ENCODE results near the gene DLK1.

DLK1 gene

GRCh38 chr14:100702590-100702989, 24.1 kb upstream of the DLK1 start:
- H3K27ac Mint-ChIP-seq: no peak overlapping the region

GRCh38 chr14:100703386-100704220, 23.1 kb upstream of the DLK1 start:
- no peaks in the 10 kb centered on the region for H3K4me1 Mint-ChIP-seq (ENCODE audit: low read depth)

More at GRCh38 chr14:100702590-100702989, 24.1 kb upstream of the DLK1 start:
- H3K27me3 Mint-ChIP-seq: peaks cover 4% of the 10 kb centered on the region
- H3K4me3 Mint-ChIP-seq: no peak overlapping the region
- H3K9me3 Mint-ChIP-seq (ENCODE audit: low read depth): no peaks in the 10 kb centered on the region
- H3K4me1 Mint-ChIP-seq (ENCODE audit: low read depth): no peaks in the 10 kb centered on the region
- no peaks in the 10 kb centered on the region for H3K36me3 Mint-ChIP-seq

GRCh38 chr14:100706200-100706599, 20.5 kb upstream of the DLK1 start:
- H3K27ac Mint-ChIP-seq: no peak overlapping the region
- no peaks in the 10 kb centered on the region for H3K4me1 Mint-ChIP-seq (ENCODE audit: low read depth)
- H3K4me3 Mint-ChIP-seq: no peak overlapping the region
- no peaks in the 10 kb centered on the region for H3K36me3 Mint-ChIP-seq
- no peaks in the 10 kb centered on the region for H3K9me3 Mint-ChIP-seq (ENCODE audit: low read depth)
- peaks cover 11% of the 10 kb centered on the region for H3K27me3 Mint-ChIP-seq

More at GRCh38 chr14:100703386-100704220, 23.1 kb upstream of the DLK1 start:
- Mint-ChIP-seq H3K4me3 (no peak overlapping the region), H3K36me3 (no peaks in the 10 kb centered on the region), H3K9me3 (ENCODE audit: low read depth) (no peaks in the 10 kb centered on the region), H3K27me3 (peaks cover 4% of the 10 kb centered on the region), H3K27ac (no peak overlapping the region)

- Mint-ChIP-seq H3K4me3 (no peak overlapping the region), H3K27me3 (peaks cover 14% of the 10 kb centered on the region), H3K9me3 (ENCODE audit: low read depth) (no peaks in the 10 kb centered on the region), H3K27ac (no peak overlapping the region), H3K36me3 (no peaks in the 10 kb centered on the region), H3K4me1 (ENCODE audit: low read depth) (no peaks in the 10 kb centered on the region)
Observed at GRCh38 chr14:100706860-100707259, 19.8 kb upstream of the DLK1 start.

- Mint-ChIP-seq H3K27me3 (peaks cover 14% of the 10 kb centered on the region), H3K27ac (no peak overlapping the region), H3K9me3 (ENCODE audit: low read depth) (no peaks in the 10 kb centered on the region), H3K4me1 (ENCODE audit: low read depth) (no peaks in the 10 kb centered on the region), H3K4me3 (no peak overlapping the region), H3K36me3 (no peaks in the 10 kb centered on the region)
Observed at GRCh38 chr14:100708425-100709288, 18.0 kb upstream of the DLK1 start.

- Mint-ChIP-seq H3K9me3 (ENCODE audit: low read depth) (no peaks in the 10 kb centered on the region), H3K27ac (no peak overlapping the region)
Observed at GRCh38 chr14:100709289-100710284, 17.1 kb upstream of the DLK1 start.

GRCh38 chr14:100710391-100710790, 16.3 kb upstream of the DLK1 start:
- H3K27me3 Mint-ChIP-seq: peaks cover 14% of the 10 kb centered on the region
- H3K4me3 Mint-ChIP-seq: no peak overlapping the region
- no peaks in the 10 kb centered on the region for H3K36me3 Mint-ChIP-seq
- H3K9me3 Mint-ChIP-seq (ENCODE audit: low read depth): no peaks in the 10 kb centered on the region
- H3K4me1 Mint-ChIP-seq (ENCODE audit: low read depth): no peaks in the 10 kb centered on the region
- no peak overlapping the region for H3K27ac Mint-ChIP-seq

More at GRCh38 chr14:100709289-100710284, 17.1 kb upstream of the DLK1 start:
- Mint-ChIP-seq H3K27me3 (peaks cover 14% of the 10 kb centered on the region), H3K36me3 (no peaks in the 10 kb centered on the region), H3K4me1 (ENCODE audit: low read depth) (no peaks in the 10 kb centered on the region), H3K4me3 (no peak overlapping the region)

GRCh38 chr14:100710826-100711462, 15.7 kb upstream of the DLK1 start:
- Mint-ChIP-seq H3K27me3 (peaks cover 14% of the 10 kb centered on the region), H3K9me3 (ENCODE audit: low read depth) (no peaks in the 10 kb centered on the region), H3K4me3 (no peak overlapping the region), H3K36me3 (no peaks in the 10 kb centered on the region), H3K27ac (no peak overlapping the region), H3K4me1 (ENCODE audit: low read depth) (no peaks in the 10 kb centered on the region)

- Mint-ChIP-seq H3K9me3 (ENCODE audit: low read depth) (peaks cover 3% of the 10 kb centered on the region), H3K4me1 (ENCODE audit: low read depth) (no peaks in the 10 kb centered on the region), H3K27ac (no peak overlapping the region), H3K27me3 (peaks cover 14% of the 10 kb centered on the region), H3K36me3 (no peaks in the 10 kb centered on the region), H3K4me3 (no peak overlapping the region)
Observed at GRCh38 chr14:100711493-100711892, 15.2 kb upstream of the DLK1 start.

GRCh38 chr14:100712490-100712889, 14.2 kb upstream of the DLK1 start:
- Mint-ChIP-seq H3K27me3 (peaks cover 11% of the 10 kb centered on the region), H3K9me3 (ENCODE audit: low read depth) (peaks cover 3% of the 10 kb centered on the region), H3K4me1 (ENCODE audit: low read depth) (no peaks in the 10 kb centered on the region), H3K36me3 (no peaks in the 10 kb centered on the region), H3K4me3 (no peak overlapping the region), H3K27ac (no peak overlapping the region)

- Mint-ChIP-seq H3K9me3 (ENCODE audit: low read depth) (peaks cover 3% of the 10 kb centered on the region), H3K27me3 (peaks cover 11% of the 10 kb centered on the region), H3K4me3 (no peak overlapping the region), H3K4me1 (ENCODE audit: low read depth) (no peaks in the 10 kb centered on the region), H3K27ac (no peak overlapping the region), H3K36me3 (no peaks in the 10 kb centered on the region)
Observed at GRCh38 chr14:100713705-100714104, 13.0 kb upstream of the DLK1 start.

GRCh38 chr14:100714258-100714892, 12.3 kb upstream of the DLK1 start:
- no peaks in the 10 kb centered on the region for H3K36me3 Mint-ChIP-seq
- H3K27me3 Mint-ChIP-seq: peaks cover 12% of the 10 kb centered on the region
- H3K27ac Mint-ChIP-seq: no peak overlapping the region
- no peak overlapping the region for H3K4me3 Mint-ChIP-seq
- peaks cover 3% of the 10 kb centered on the region for H3K9me3 Mint-ChIP-seq (ENCODE audit: low read depth)
- H3K4me1 Mint-ChIP-seq (ENCODE audit: low read depth): no peaks in the 10 kb centered on the region

GRCh38 chr14:100715332-100715731, 11.4 kb upstream of the DLK1 start:
- Mint-ChIP-seq H3K27me3 (peaks cover 10% of the 10 kb centered on the region), H3K36me3 (no peaks in the 10 kb centered on the region), H3K4me1 (ENCODE audit: low read depth) (no peaks in the 10 kb centered on the region), H3K9me3 (ENCODE audit: low read depth) (peaks cover 3% of the 10 kb centered on the region), H3K27ac (no peak overlapping the region), H3K4me3 (no peak overlapping the region)

Data from activated naive CD8-positive, alpha-beta T cell (primary cell).